ENCODE data around the gene PADI2. TPM values are rescaled to one million over a fixed set of nuclear protein-coding genes. Genes with fewer than 3 reads are reported as not detected.
A peak's percentile ranks its signal among the peaks of the same experiment; 100 is the strongest.

PADI2 gene
- total and polyA plus RNA-seq, 8 donors: 0.31 to 86.0 (median 1.3) TPM; not detected in 1

GRCh38 chr1:17082761-17083160, 36.5 kb downstream of the PADI2 start:
- 76 to 91% (median 85%) methylated on average over 3 of the region's 3 CpGs for WGBS, 5 donors
- Histone ChIP-seq H3K9me3 (no peaks in the 10 kb centered on the region), H3K4me1 (no peaks in the 10 kb centered on the region), H3K36me3 (no peaks in the 10 kb centered on the region), H3K27ac (no peak overlapping the region), H3K4me3 (no peak overlapping the region), H3K27me3 (no peaks in the 10 kb centered on the region)
- intact Hi-C loops (cut with DNase I; ENCODE audit: low total_unique reads): no loop called here
- DNase-seq: no peak
- TF ChIP-seq EP300 (IDR thresholded peaks at IDR 0.05): no peak
- no peak for TF ChIP-seq POLR2A (IDR thresholded peaks at IDR 0.05)
- no peak for TF ChIP-seq POLR2AphosphoS5 (IDR thresholded peaks at IDR 0.05)
- no peak for TF ChIP-seq CTCF (IDR thresholded peaks at IDR 0.05)

- TF ChIP-seq POLR2AphosphoS5 (IDR thresholded peaks at IDR 0.05): no peak
- no peak for TF ChIP-seq EP300 (IDR thresholded peaks at IDR 0.05)
- TF ChIP-seq POLR2A (IDR thresholded peaks at IDR 0.05): no peak
- TF ChIP-seq CTCF (IDR thresholded peaks at IDR 0.05): no peak
- Histone ChIP-seq H3K4me1 (no peaks in the 10 kb centered on the region), H3K27ac (no peak overlapping the region), H3K4me3 (no peak overlapping the region), H3K36me3 (no peaks in the 10 kb centered on the region), H3K27me3 (no peaks in the 10 kb centered on the region), H3K9me3 (no peaks in the 10 kb centered on the region)
- intact Hi-C loops (cut with DNase I; ENCODE audit: low total_unique reads): no loop called here
- DNase-seq: peak in 1 of 2 donors; percentile 44
- 33 to 52% (median 47%) methylated on average over 2 of the region's 2 CpGs for WGBS, 5 donors
Measured at GRCh38 chr1:17081439-17081838, 37.8 kb downstream of the PADI2 start.

GRCh38 chr1:17080880-17081279, 38.4 kb downstream of the PADI2 start:
- H3K27ac ChIP-seq: no peak overlapping the region
- TF ChIP-seq CTCF (IDR thresholded peaks at IDR 0.05) (no peak), EP300 (IDR thresholded peaks at IDR 0.05) (no peak), POLR2AphosphoS5 (IDR thresholded peaks at IDR 0.05) (no peak), POLR2A (IDR thresholded peaks at IDR 0.05) (no peak)
- no peaks in the 10 kb centered on the region for H3K4me1 ChIP-seq
- no peaks in the 10 kb centered on the region for H3K27me3 ChIP-seq
- intact Hi-C loops (cut with DNase I; ENCODE audit: low total_unique reads): no loop called here
- H3K36me3 ChIP-seq: no peaks in the 10 kb centered on the region
- H3K4me3 ChIP-seq: no peak overlapping the region
- DNase-seq: no peak
- no peaks in the 10 kb centered on the region for H3K9me3 ChIP-seq
- 50 to 70% (median 65%) methylated on average over 3 to 4 of the region's 4 CpGs for WGBS, 5 donors

- intact Hi-C loops (cut with DNase I; ENCODE audit: low total_unique reads): no loop called here
- no peaks in the 10 kb centered on the region for H3K27me3 ChIP-seq
- H3K4me3 ChIP-seq: no peak overlapping the region
- no peaks in the 10 kb centered on the region for H3K36me3 ChIP-seq
- TF ChIP-seq CTCF (IDR thresholded peaks at IDR 0.05): no peak
- TF ChIP-seq POLR2AphosphoS5 (IDR thresholded peaks at IDR 0.05): no peak
- no peak for TF ChIP-seq POLR2A (IDR thresholded peaks at IDR 0.05)
- no peak for TF ChIP-seq EP300 (IDR thresholded peaks at IDR 0.05)
- no peaks in the 10 kb centered on the region for H3K9me3 ChIP-seq
- DNase-seq: no peak
- no peaks in the 10 kb centered on the region for H3K4me1 ChIP-seq
- whole genome bisulfite sequencing, 5 donors: 88 to 91% (median 89%) methylated on average over 8 of the region's 8 CpGs
- no peak overlapping the region for H3K27ac ChIP-seq
Measured at GRCh38 chr1:17080085-17080759, 39.0 kb downstream of the PADI2 start.

Data from stomach (tissue), 9 donors.